ENCODE measurements around the gene PRKCB. TPM values are rescaled to one million over a fixed set of nuclear protein-coding genes. Genes with fewer than 3 reads are reported as not detected.

Gene PRKCB
- total and polyA plus RNA-seq, 2 experiments from 2014 or later = 3.7 to 16.4 TPM

DNA sequence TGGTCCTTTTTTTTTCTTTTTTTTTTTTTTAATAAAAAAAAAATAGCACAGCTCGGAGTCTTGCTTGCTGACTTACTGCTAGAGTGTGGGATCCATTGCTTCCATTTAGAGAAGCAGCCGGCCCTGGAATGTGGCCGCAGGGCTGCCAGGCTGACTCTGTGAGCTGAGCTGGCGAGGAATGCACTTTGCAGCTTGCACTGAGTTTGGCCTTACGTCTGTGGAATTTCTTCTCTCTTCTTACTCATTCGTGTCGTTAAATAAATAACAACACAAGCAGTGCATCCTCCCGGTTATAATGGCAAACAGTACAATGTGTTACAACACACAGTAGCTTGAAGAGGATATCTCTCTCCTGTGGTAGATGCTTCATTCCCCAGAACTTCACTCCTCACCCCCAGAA lies 69.2 kb downstream of the PRKCB start:
- Histone ChIP-seq H3K9me2 (ENCODE audit: insufficient read depth) (no peaks in the 10 kb centered on the region), H2AFZ (no peak overlapping the region), H3K4me2 (peak overlapping the region; percentile 10; the same call in 1 of the 2 replicates), H3K4me1 (ENCODE audit: insufficient read depth) (peaks cover 13% of the 10 kb centered on the region), H4K20me1 (replicated peaks; ENCODE audit: insufficient read depth) (no peaks in the 10 kb centered on the region), H3K27ac (ENCODE audit: low read depth) (peak overlapping the region; percentile 47), H3K27me3 (ENCODE audit: insufficient read depth) (no peaks in the 10 kb centered on the region), H3F3A (replicated peaks; ENCODE audit: low read depth) (no peaks in the 10 kb centered on the region), H3K4me3 (no peak overlapping the region), H3K79me2 (replicated peaks; ENCODE audit: insufficient read depth) (no peaks in the 10 kb centered on the region), H3K36me3 (ENCODE audit: insufficient read depth) (no peaks in the 10 kb centered on the region)
- H3K4me1 Mint-ChIP-seq = peaks cover 37% of the 10 kb centered on the region
- H3K27me3 Mint-ChIP-seq (ENCODE audit: insufficient read depth, low read depth, poor library complexity) = peaks cover 5% of the 10 kb centered on the region
- H3K36me3 Mint-ChIP-seq (ENCODE audit: low read depth) = no peaks in the 10 kb centered on the region
- H3K9me3 Mint-ChIP-seq = no peaks in the 10 kb centered on the region
- ATAC-seq = peak; percentile 92
- H3K4me3 Mint-ChIP-seq = no peak overlapping the region
- peak; percentile 86 for DNase-seq (ENCODE audit: low spot score)
- peak overlapping the region; percentile 32 for H3K27ac Mint-ChIP-seq
- TF ChIP-seq REST (IDR thresholded peaks at IDR 0.05; ENCODE audit: unreplicated experiment) = no peak
- no peak for TF ChIP-seq ZNF114 (CRISPR knock-in tag; IDR thresholded peaks at IDR 0.05)
- TF ChIP-seq CTCF (conservative IDR thresholded peaks at IDR 0.05; ENCODE audit: low read depth in 2 of 2) = no peak
- no peak for TF ChIP-seq ZNF331 (CRISPR knock-in tag; IDR thresholded peaks at IDR 0.05; ENCODE audit: low read depth)
- no peak for TF ChIP-seq ZNF462 (CRISPR knock-in tag; IDR thresholded peaks at IDR 0.05)
- no peak for TF ChIP-seq POLR2AphosphoS5 (IDR thresholded peaks at IDR 0.05; ENCODE audit: low read depth)
- no peak for TF ChIP-seq EZH2phosphoT487 (IDR thresholded peaks at IDR 0.05; ENCODE audit: unreplicated experiment)
- no peak for TF ChIP-seq EZH2 (IDR thresholded peaks at IDR 0.05; ENCODE audit: low read depth, unreplicated experiment)
- no peak for TF ChIP-seq CREB1 (CRISPR knock-in tag; IDR thresholded peaks at IDR 0.05; ENCODE audit: low read depth)
- TF ChIP-seq JUNB (IDR thresholded peaks at IDR 0.05; ENCODE audit: unreplicated experiment) = no peak
- TF ChIP-seq STAT1 (IDR thresholded peaks at IDR 0.05; ENCODE audit: unreplicated experiment) = no peak
- no peak for TF ChIP-seq ETS1 (IDR thresholded peaks at IDR 0.05)
- no peak for TF ChIP-seq NANOG (IDR thresholded peaks at IDR 0.05; ENCODE audit: borderline replicate concordance)
